ENCODE results near the gene STAT1.

- no peak for TF ChIP-seq EZH2 (IDR thresholded peaks at IDR 0.05; ENCODE audit: low read depth)
- TF ChIP-seq, protein P1, sequence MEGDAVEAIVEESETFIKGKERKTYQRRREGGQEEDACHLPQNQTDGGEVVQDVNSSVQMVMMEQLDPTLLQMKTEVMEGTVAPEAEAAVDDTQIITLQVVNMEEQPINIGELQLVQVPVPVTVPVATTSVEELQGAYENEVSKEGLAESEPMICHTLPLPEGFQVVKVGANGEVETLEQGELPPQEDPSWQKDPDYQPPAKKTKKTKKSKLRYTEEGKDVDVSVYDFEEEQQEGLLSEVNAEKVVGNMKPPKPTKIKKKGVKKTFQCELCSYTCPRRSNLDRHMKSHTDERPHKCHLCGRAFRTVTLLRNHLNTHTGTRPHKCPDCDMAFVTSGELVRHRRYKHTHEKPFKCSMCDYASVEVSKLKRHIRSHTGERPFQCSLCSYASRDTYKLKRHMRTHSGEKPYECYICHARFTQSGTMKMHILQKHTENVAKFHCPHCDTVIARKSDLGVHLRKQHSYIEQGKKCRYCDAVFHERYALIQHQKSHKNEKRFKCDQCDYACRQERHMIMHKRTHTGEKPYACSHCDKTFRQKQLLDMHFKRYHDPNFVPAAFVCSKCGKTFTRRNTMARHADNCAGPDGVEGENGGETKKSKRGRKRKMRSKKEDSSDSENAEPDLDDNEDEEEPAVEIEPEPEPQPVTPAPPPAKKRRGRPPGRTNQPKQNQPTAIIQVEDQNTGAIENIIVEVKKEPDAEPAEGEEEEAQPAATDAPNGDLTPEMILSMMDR (conservative IDR thresholded peaks at IDR 0.05) = no peak
Measured at GRCh38 chr2:191050640-191050987, 36.6 kb upstream of the STAT1 start.
